Nephron progenitor cell (in vitro differentiated cells): Measurements from ENCODE around the gene POFUT2.
A peak's percentile ranks its signal among the peaks of the same experiment; 100 is the strongest.
"Not testable (repeated sequence)": the region's sequence is repeated elsewhere in the genome, so short reads cannot be mapped to it uniquely, and the experiment has no call there.

Experiments used
- DNase-seq: peaks from one replicate; pipeline ENCODE4 v3.0.0; 2021
- H3K27ac Mint-ChIP-seq: 2 replicates; pipeline ENCODE4 v1.8.0; 2021; ENCODE audit warnings: mild to moderate bottlenecking, moderate library complexity, mixed read lengths
- H3K27me3 Mint-ChIP-seq: 2 replicates; pipeline ENCODE4 v1.8.0; 2021; ENCODE audit warnings: mild to moderate bottlenecking, low read depth, mixed read lengths; ENCODE audit not compliant: poor library complexity
- H3K36me3 Mint-ChIP-seq: 2 replicates; pipeline ENCODE4 v1.8.0; 2021; ENCODE audit warnings: low read depth, mixed read lengths
- H3K4me1 Mint-ChIP-seq: 2 replicates; pipeline ENCODE4 v1.8.0; 2021; ENCODE audit warnings: mixed read lengths
- H3K4me3 Mint-ChIP-seq: 2 replicates; pipeline ENCODE4 v1.8.0; 2021; ENCODE audit warnings: mild to moderate bottlenecking, moderate library complexity, mixed read lengths
- H3K9me3 Mint-ChIP-seq: 2 replicates; pipeline ENCODE4 v1.8.0; 2021; ENCODE audit warnings: mild to moderate bottlenecking, moderate library complexity, mixed read lengths
- TF ChIP-seq, protein P1 (sequence below): fragments of 200-600 bp; sonication (generic); IDR thresholded peaks from 2 replicates; pipeline ENCODE4 v1.5.0; 2021; ENCODE audit warnings: antibody characterized with exemption

The POFUT2 gene

GRCh38 chr21:45318556-45319404 lies 31.1 kb upstream of the POFUT2 start:
- TF ChIP-seq, protein P1, sequence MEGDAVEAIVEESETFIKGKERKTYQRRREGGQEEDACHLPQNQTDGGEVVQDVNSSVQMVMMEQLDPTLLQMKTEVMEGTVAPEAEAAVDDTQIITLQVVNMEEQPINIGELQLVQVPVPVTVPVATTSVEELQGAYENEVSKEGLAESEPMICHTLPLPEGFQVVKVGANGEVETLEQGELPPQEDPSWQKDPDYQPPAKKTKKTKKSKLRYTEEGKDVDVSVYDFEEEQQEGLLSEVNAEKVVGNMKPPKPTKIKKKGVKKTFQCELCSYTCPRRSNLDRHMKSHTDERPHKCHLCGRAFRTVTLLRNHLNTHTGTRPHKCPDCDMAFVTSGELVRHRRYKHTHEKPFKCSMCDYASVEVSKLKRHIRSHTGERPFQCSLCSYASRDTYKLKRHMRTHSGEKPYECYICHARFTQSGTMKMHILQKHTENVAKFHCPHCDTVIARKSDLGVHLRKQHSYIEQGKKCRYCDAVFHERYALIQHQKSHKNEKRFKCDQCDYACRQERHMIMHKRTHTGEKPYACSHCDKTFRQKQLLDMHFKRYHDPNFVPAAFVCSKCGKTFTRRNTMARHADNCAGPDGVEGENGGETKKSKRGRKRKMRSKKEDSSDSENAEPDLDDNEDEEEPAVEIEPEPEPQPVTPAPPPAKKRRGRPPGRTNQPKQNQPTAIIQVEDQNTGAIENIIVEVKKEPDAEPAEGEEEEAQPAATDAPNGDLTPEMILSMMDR = no peak
- Mint-ChIP-seq H3K4me1 (peaks cover 19% of the 10 kb centered on the region), H3K27ac (peak overlapping the region; percentile 66), H3K4me3 (no peak overlapping the region), H3K9me3 (peaks cover 20% of the 10 kb centered on the region), H3K36me3 (no peaks in the 10 kb centered on the region), H3K27me3 (peaks cover 7% of the 10 kb centered on the region)
- peak; percentile 56 for DNase-seq

GRCh38 chr21:45318146-45318555 lies 30.5 kb upstream of the POFUT2 start:
- H3K9me3 Mint-ChIP-seq = peaks cover 20% of the 10 kb centered on the region
- no peak overlapping the region for H3K27ac Mint-ChIP-seq
- peaks cover 11% of the 10 kb centered on the region for H3K27me3 Mint-ChIP-seq
- TF ChIP-seq, protein P1 = no peak
- no peak overlapping the region for H3K4me3 Mint-ChIP-seq
- DNase-seq = no peak
- H3K4me1 Mint-ChIP-seq = peaks cover 16% of the 10 kb centered on the region
- no peaks in the 10 kb centered on the region for H3K36me3 Mint-ChIP-seq

- peaks cover 15% of the 10 kb centered on the region for H3K27me3 Mint-ChIP-seq
- DNase-seq = no peak
- H3K36me3 Mint-ChIP-seq = peaks cover 3% of the 10 kb centered on the region
- TF ChIP-seq, protein P1 = no peak
- no peak overlapping the region for H3K27ac Mint-ChIP-seq
- peaks cover 13% of the 10 kb centered on the region for H3K4me1 Mint-ChIP-seq
- H3K9me3 Mint-ChIP-seq = peaks cover 22% of the 10 kb centered on the region
- no peak overlapping the region for H3K4me3 Mint-ChIP-seq
Measured at GRCh38 chr21:45317398-45318145, 29.9 kb upstream of the POFUT2 start.

- Mint-ChIP-seq H3K4me1 (peaks cover 8% of the 10 kb centered on the region), H3K36me3 (peaks cover 10% of the 10 kb centered on the region), H3K4me3 (no peak overlapping the region), H3K9me3 (peaks cover 29% of the 10 kb centered on the region), H3K27ac (no peak overlapping the region), H3K27me3 (peaks cover 17% of the 10 kb centered on the region)
- TF ChIP-seq, protein P1 = no peak
- no peak for DNase-seq
Measured at GRCh38 chr21:45316871-45317397, 29.2 kb upstream of the POFUT2 start.

DNA sequence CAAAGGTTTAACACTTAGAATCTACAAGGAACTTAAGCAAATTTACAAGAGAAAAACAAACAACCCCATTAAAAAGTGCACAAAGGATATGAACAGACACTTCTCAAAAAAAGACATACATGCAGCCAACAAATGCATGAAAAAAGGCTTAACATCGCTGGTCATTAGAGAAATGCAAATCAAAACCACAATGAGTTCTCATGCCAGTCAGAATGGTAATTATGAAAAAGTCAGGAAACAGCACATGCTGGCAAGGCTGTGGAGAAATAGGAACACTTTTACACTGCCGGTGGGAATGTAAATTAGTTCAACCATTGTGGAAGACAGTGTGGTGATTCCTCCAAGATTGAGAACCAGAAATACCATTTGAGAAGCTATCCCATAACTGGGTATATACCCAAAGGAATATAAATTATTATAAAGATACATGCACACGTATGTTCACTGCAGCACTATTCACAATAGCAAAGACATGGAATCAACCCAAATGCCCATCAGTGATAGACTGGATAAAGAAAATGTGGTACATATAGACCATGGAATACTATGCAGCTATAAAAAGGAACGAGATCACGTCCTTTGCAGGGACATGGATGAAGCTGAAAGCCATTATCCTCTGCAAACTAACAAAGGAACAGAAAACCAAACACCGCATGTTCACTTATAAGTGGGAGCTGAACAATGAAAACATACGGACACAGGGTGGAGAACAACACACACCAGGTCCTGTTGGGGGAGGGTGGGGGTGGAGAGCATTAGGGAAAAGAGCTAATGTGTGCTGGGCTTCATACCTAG lies 28.2 kb upstream of the POFUT2 start:
- Mint-ChIP-seq H3K9me3 (peaks cover 33% of the 10 kb centered on the region), H3K36me3 (peaks cover 14% of the 10 kb centered on the region), H3K27me3 (peaks cover 20% of the 10 kb centered on the region)
- not testable (repeated sequence) for H3K27ac Mint-ChIP-seq, DNase-seq, H3K4me3 Mint-ChIP-seq, H3K4me1 Mint-ChIP-seq
